ENCODE results near the gene COPE. TPM values are rescaled to one million over a fixed set of nuclear protein-coding genes. Genes with fewer than 3 reads are reported as not detected.

The COPE gene
- total RNA-seq, 4 donors from 2014 or later, result 170 to 245 (median 224) TPM

- Histone ChIP-seq H3K9me3 (no peaks in the 10 kb centered on the region), H3K36me3 (no peaks in the 10 kb centered on the region), H3K4me3 (no peak overlapping the region), H3K27ac (no peak overlapping the region), H3K4me1 (peaks cover 0 to 1% (median 0%) of the 10 kb centered on the region in 3 donors), H3K27me3 (peaks cover 0 to 10% (median 0%) of the 10 kb centered on the region in 4 donors)
- intact Hi-C loops (cut with DNase I), result no loop called here
- DNase-seq, result no peak
- TF ChIP-seq POLR2A (IDR thresholded peaks at IDR 0.05) (no peak), CTCF (IDR thresholded peaks at IDR 0.05) (no peak)
- WGBS, 2 donors, result 79 to 82% methylated on average over 5 of the region's 5 CpGs
These were observed 43.5 kb downstream of the COPE start for GRCh38 chr19:18875726-18876125.

GRCh38 chr19:18871543-18871942 is 47.6 kb downstream of the COPE start:
- peaks cover 0 to 34% (median 22%) of the 10 kb centered on the region in 3 donors for H3K4me1 ChIP-seq
- no peak for DNase-seq
- H3K27ac ChIP-seq, result no peak overlapping the region
- H3K4me3 ChIP-seq, result no peak overlapping the region
- TF ChIP-seq POLR2A (IDR thresholded peaks at IDR 0.05) (no peak), CTCF (IDR thresholded peaks at IDR 0.05) (no peak)
- intact Hi-C loops (cut with DNase I), result no loop called here
- 78 to 91% methylated on average over 6 to 7 of the region's 7 CpGs for WGBS, 2 donors
- peaks cover 8 to 23% (median 16%) of the 10 kb centered on the region in 3 donors for H3K36me3 ChIP-seq
- H3K9me3 ChIP-seq, result no peaks in the 10 kb centered on the region
- H3K27me3 ChIP-seq, result peaks cover 0 to 35% (median 3%) of the 10 kb centered on the region in 4 donors

- peaks cover 0 to 39% (median 22%) of the 10 kb centered on the region in 3 donors for H3K4me1 ChIP-seq
- H3K27me3 ChIP-seq, result peaks cover 0 to 35% (median 3%) of the 10 kb centered on the region in 4 donors
- H3K27ac ChIP-seq, result no peak overlapping the region
- no peaks in the 10 kb centered on the region for H3K9me3 ChIP-seq
- WGBS, 2 donors, result 55 to 65% methylated on average over 21 to 23 of the region's 25 CpGs
- H3K4me3 ChIP-seq, result no peak overlapping the region
- TF ChIP-seq POLR2A (IDR thresholded peaks at IDR 0.05), result no peak
- H3K36me3 ChIP-seq, result peaks cover 15 to 32% (median 20%) of the 10 kb centered on the region in 3 donors
- DNase-seq, result no peak
- intact Hi-C loops (cut with DNase I), result no loop called here
These were observed 48.5 kb downstream of the COPE start for GRCh38 chr19:18870531-18871172.

GRCh38 chr19:18869781-18870530 is 49.2 kb downstream of the COPE start:
- Histone ChIP-seq H3K4me3 (no peak overlapping the region), H3K4me1 (peaks cover 0 to 39% (median 22%) of the 10 kb centered on the region in 3 donors), H3K36me3 (peaks cover 22 to 39% (median 26%) of the 10 kb centered on the region in 3 donors), H3K27ac (no peak overlapping the region), H3K9me3 (no peaks in the 10 kb centered on the region), H3K27me3 (peaks cover 0 to 35% (median 3%) of the 10 kb centered on the region in 4 donors)
- no peak for DNase-seq
- intact Hi-C loops (cut with DNase I), result no loop called here
- TF ChIP-seq POLR2A (IDR thresholded peaks at IDR 0.05), result no peak
- no peak for TF ChIP-seq CTCF (IDR thresholded peaks at IDR 0.05)
- 39 to 58% methylated on average over 10 of the region's 62 CpGs for WGBS, 2 donors

GRCh38 chr19:18869023-18869618 is 50.1 kb downstream of the COPE start:
- no peaks in the 10 kb centered on the region for H3K9me3 ChIP-seq
- H3K27ac ChIP-seq, result no peak overlapping the region
- intact Hi-C loops (cut with DNase I), result no loop called here
- H3K27me3 ChIP-seq, result peaks cover 0 to 35% (median 3%) of the 10 kb centered on the region in 4 donors
- 75% methylated on average over 6 of the region's 71 CpGs; no CpG with 5 or more reads in 1 of the 2 donors for WGBS, 2 donors
- no peak for TF ChIP-seq CTCF (IDR thresholded peaks at IDR 0.05)
- no peak for TF ChIP-seq POLR2A (IDR thresholded peaks at IDR 0.05)
- peaks cover 26 to 47% (median 32%) of the 10 kb centered on the region in 3 donors for H3K36me3 ChIP-seq
- peaks cover 0 to 39% (median 22%) of the 10 kb centered on the region in 3 donors for H3K4me1 ChIP-seq
- H3K4me3 ChIP-seq, result peak overlapping the region in 2 of 4 donors; percentile 33 to 38
- DNase-seq, result no peak
